ENCODE measurements around the gene CHD2. TPM values are rescaled to one million over a fixed set of nuclear protein-coding genes. Genes with fewer than 3 reads are reported as not detected.

The CHD2 gene
- total and polyA plus RNA-seq, 4 donors, result 39.4 to 547 (median 76.3) TPM

DNA sequence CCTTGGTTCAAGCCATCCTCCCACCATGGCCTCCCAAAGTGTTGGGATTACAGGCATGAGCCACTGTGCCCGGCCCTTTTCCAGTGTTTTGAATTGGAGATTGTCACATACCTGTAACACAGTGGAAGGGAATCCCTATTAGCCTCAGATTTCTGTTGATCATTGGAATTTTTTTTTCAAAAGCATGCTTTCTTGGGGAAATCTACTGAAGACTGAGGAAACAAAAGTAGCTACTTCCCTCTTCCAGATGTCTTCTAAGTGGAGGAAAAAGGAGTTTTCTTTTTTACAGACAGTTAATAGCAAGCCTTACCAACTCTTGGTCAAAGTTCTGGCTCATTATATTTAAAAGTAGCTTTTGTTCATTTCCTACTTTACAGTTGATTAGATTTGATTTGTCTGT, 33.7 kb downstream of the CHD2 start:
- peaks cover 0 to 9% (median 0%) of the 10 kb centered on the region in 5 donors for H3K4me1 ChIP-seq (ENCODE audit: control insufficient read depth in 5 of 5, insufficient read depth in 5 of 5, low read length in 5 of 5)
- H3K9ac ChIP-seq (ENCODE audit: insufficient read depth in 1 of 2, low read length in 2 of 2), result no peak overlapping the region
- TF ChIP-seq, protein P1, sequence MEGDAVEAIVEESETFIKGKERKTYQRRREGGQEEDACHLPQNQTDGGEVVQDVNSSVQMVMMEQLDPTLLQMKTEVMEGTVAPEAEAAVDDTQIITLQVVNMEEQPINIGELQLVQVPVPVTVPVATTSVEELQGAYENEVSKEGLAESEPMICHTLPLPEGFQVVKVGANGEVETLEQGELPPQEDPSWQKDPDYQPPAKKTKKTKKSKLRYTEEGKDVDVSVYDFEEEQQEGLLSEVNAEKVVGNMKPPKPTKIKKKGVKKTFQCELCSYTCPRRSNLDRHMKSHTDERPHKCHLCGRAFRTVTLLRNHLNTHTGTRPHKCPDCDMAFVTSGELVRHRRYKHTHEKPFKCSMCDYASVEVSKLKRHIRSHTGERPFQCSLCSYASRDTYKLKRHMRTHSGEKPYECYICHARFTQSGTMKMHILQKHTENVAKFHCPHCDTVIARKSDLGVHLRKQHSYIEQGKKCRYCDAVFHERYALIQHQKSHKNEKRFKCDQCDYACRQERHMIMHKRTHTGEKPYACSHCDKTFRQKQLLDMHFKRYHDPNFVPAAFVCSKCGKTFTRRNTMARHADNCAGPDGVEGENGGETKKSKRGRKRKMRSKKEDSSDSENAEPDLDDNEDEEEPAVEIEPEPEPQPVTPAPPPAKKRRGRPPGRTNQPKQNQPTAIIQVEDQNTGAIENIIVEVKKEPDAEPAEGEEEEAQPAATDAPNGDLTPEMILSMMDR (IDR thresholded peaks at IDR 0.05; ENCODE audit: control extremely low read depth, extremely low read depth), result no peak
- 92 to 100% methylated on average over 1 of the region's 1 CpG for WGBS, 2 donors
- no peak overlapping the region for H3K4me3 ChIP-seq
- no peaks in the 10 kb centered on the region for H3K27me3 ChIP-seq (ENCODE audit: control insufficient read depth in 3 of 3, insufficient read depth in 3 of 3, low read length in 2 of 3)
- no peaks in the 10 kb centered on the region for H3K9me3 ChIP-seq (ENCODE audit: control insufficient read depth in 4 of 4, insufficient read depth in 3 of 4, low read length in 3 of 4)
- ATAC-seq (ENCODE audit: insufficient read depth, low FRiP score) (no peak), DNase-seq (no peak)
- no peak overlapping the region for H3K27ac ChIP-seq (ENCODE audit: low read depth in 1 of 2, low read length in 1 of 2)
- peaks cover 26 to 69% (median 46%) of the 10 kb centered on the region in 4 donors for H3K36me3 ChIP-seq (ENCODE audit: control insufficient read depth in 4 of 4, insufficient read depth in 4 of 4, low read length in 4 of 4)

DNA sequence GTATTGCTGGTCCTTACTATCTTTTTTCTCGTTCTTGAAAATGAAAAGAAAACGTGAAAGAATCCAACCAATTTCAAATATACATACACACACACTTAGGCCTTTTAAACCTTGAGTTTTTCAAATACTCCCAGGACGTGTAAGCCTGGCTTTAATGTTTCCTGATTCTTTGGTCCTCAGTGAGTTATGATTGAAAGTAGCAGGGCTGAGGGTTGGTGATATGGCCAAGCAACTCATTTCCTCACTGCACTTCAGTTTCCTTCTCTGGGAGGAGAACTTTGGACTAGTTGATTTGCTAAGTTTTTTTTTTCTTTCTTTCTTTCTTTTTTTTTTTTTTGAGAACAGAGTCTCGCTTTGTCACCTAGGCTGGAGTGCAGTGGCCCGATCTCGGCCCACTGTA, 34.6 kb downstream of the CHD2 start:
- Histone ChIP-seq H3K27me3 (ENCODE audit: control insufficient read depth in 3 of 3, insufficient read depth in 3 of 3, low read length in 2 of 3) (no peaks in the 10 kb centered on the region), H3K36me3 (ENCODE audit: control insufficient read depth in 4 of 4, insufficient read depth in 4 of 4, low read length in 4 of 4) (peaks cover 26 to 72% (median 48%) of the 10 kb centered on the region in 4 donors), H3K9me3 (ENCODE audit: control insufficient read depth in 4 of 4, insufficient read depth in 3 of 4, low read length in 3 of 4) (no peaks in the 10 kb centered on the region), H3K27ac (ENCODE audit: low read depth in 1 of 2, low read length in 1 of 2) (no peak overlapping the region), H3K4me3 (no peak overlapping the region), H3K4me1 (ENCODE audit: control insufficient read depth in 5 of 5, insufficient read depth in 5 of 5, low read length in 5 of 5) (peaks cover 0 to 9% (median 0%) of the 10 kb centered on the region in 5 donors), H3K9ac (ENCODE audit: insufficient read depth in 1 of 2, low read length in 2 of 2) (no peak overlapping the region)
- WGBS, 2 donors, result 62 to 74% methylated on average over 6 of the region's 6 CpGs
- TF ChIP-seq, protein P1 (IDR thresholded peaks at IDR 0.05; ENCODE audit: control extremely low read depth, extremely low read depth), result no peak
- ATAC-seq (ENCODE audit: insufficient read depth, low FRiP score) (no peak), DNase-seq (no peak)

DNA sequence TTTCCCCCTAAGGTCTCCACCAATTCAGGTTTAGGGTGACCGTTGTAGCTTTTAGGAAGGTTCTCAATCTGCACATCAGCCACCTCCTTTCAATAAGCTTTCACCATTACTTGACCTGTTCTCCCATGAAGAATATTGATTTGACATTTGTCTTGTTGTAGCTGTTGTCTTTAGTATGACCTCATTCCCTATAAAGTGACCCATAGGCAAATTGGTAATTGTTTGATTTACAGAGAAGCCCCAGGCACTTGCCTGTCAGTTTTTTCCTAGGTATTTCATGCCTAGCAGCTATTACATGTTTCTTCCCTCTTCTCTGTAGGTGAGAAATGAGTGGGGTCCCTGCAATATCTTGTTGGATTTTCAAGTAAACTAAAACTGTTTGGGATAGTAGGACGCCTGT, 36.0 kb downstream of the CHD2 start:
- TF ChIP-seq, protein P1 (IDR thresholded peaks at IDR 0.05; ENCODE audit: control extremely low read depth, extremely low read depth), result no peak
- no peaks in the 10 kb centered on the region for H3K9me3 ChIP-seq (ENCODE audit: control insufficient read depth in 4 of 4, insufficient read depth in 3 of 4, low read length in 3 of 4)
- no peak for ATAC-seq (ENCODE audit: insufficient read depth, low FRiP score)
- DNase-seq, result no peak
- 97 to 100% methylated on average over 2 of the region's 2 CpGs for WGBS, 2 donors
- H3K27me3 ChIP-seq (ENCODE audit: control insufficient read depth in 3 of 3, insufficient read depth in 3 of 3, low read length in 2 of 3), result no peaks in the 10 kb centered on the region
- H3K4me3 ChIP-seq, result no peak overlapping the region
- H3K27ac ChIP-seq (ENCODE audit: low read depth in 1 of 2, low read length in 1 of 2), result no peak overlapping the region
- peaks cover 29 to 78% (median 46%) of the 10 kb centered on the region in 4 donors for H3K36me3 ChIP-seq (ENCODE audit: control insufficient read depth in 4 of 4, insufficient read depth in 4 of 4, low read length in 4 of 4)
- no peak overlapping the region for H3K9ac ChIP-seq (ENCODE audit: insufficient read depth in 1 of 2, low read length in 2 of 2)
- H3K4me1 ChIP-seq (ENCODE audit: control insufficient read depth in 5 of 5, insufficient read depth in 5 of 5, low read length in 5 of 5), result no peaks in the 10 kb centered on the region

DNA sequence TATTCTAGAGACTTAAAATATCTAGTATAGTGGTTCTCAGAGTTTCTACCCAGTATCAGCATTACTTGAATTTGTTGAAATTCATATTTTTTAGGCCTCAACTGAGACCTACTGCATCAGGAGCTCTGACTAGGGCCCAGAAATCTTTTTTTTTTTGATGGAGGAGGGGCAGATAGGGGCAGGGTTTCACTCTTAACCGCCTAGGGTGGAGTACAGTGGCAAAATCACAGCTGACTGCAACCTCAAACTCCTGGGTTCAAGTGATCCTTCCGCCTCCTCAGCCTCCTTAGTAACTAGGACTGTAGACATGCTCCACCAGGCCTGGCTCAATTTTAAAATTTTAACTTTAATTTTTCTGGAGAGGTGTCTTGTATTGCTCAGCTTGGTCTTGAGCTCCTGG, 36.6 kb downstream of the CHD2 start:
- TF ChIP-seq, protein P1 (IDR thresholded peaks at IDR 0.05; ENCODE audit: control extremely low read depth, extremely low read depth), result no peak
- H3K4me1 ChIP-seq (ENCODE audit: control insufficient read depth in 5 of 5, insufficient read depth in 5 of 5, low read length in 5 of 5), result no peaks in the 10 kb centered on the region
- H3K27ac ChIP-seq (ENCODE audit: low read depth in 1 of 2, low read length in 1 of 2), result no peak overlapping the region

More for the DNA sequence above, 36.6 kb downstream of the CHD2 start:
- DNase-seq (no peak), ATAC-seq (ENCODE audit: insufficient read depth, low FRiP score) (no peak)
- peaks cover 29 to 79% (median 45%) of the 10 kb centered on the region in 4 donors for H3K36me3 ChIP-seq (ENCODE audit: control insufficient read depth in 4 of 4, insufficient read depth in 4 of 4, low read length in 4 of 4)
- 90 to 92% methylated on average over 2 of the region's 2 CpGs for WGBS, 2 donors
- no peak overlapping the region for H3K4me3 ChIP-seq
- H3K9ac ChIP-seq (ENCODE audit: insufficient read depth in 1 of 2, low read length in 2 of 2), result no peak overlapping the region
- no peaks in the 10 kb centered on the region for H3K9me3 ChIP-seq (ENCODE audit: control insufficient read depth in 4 of 4, insufficient read depth in 3 of 4, low read length in 3 of 4)
- H3K27me3 ChIP-seq (ENCODE audit: control insufficient read depth in 3 of 3, insufficient read depth in 3 of 3, low read length in 2 of 3), result no peaks in the 10 kb centered on the region
